ENCODE data around the gene DMBX1.
A peak's percentile ranks its signal among the peaks of the same experiment; 100 is the strongest.

Gene DMBX1

DNA sequence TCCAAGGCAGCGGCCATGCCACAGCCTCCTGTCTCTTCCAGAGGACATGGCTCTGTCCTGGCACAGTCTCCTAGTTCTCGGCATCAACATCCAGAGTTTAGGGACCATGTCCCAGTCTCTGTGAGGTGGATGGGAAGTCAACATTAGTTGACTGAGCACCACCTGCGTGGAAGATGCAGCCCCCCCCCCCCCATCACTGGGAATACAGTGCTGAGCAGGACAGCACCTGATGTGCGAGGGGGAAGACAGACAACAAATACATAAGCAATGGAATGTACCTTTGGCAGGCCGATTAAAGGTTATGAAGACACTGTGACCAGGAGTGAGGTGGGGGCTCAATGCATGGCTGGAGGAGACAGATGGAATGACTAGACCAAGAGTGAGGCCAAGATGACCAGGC, 35.2 kb downstream of the DMBX1 start:
- DNase-seq (ENCODE audit: low read depth in 2 of 2) = no peak
- H3K4me3 ChIP-seq (replicated peaks in 1 of 2; ENCODE audit: low read depth in 2 of 2, low read length in 2 of 2) = no peak overlapping the region
- TF ChIP-seq, protein P1, sequence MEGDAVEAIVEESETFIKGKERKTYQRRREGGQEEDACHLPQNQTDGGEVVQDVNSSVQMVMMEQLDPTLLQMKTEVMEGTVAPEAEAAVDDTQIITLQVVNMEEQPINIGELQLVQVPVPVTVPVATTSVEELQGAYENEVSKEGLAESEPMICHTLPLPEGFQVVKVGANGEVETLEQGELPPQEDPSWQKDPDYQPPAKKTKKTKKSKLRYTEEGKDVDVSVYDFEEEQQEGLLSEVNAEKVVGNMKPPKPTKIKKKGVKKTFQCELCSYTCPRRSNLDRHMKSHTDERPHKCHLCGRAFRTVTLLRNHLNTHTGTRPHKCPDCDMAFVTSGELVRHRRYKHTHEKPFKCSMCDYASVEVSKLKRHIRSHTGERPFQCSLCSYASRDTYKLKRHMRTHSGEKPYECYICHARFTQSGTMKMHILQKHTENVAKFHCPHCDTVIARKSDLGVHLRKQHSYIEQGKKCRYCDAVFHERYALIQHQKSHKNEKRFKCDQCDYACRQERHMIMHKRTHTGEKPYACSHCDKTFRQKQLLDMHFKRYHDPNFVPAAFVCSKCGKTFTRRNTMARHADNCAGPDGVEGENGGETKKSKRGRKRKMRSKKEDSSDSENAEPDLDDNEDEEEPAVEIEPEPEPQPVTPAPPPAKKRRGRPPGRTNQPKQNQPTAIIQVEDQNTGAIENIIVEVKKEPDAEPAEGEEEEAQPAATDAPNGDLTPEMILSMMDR (IDR thresholded peaks at IDR 0.05; ENCODE audit: low read depth, low read length) = no peak

DNA sequence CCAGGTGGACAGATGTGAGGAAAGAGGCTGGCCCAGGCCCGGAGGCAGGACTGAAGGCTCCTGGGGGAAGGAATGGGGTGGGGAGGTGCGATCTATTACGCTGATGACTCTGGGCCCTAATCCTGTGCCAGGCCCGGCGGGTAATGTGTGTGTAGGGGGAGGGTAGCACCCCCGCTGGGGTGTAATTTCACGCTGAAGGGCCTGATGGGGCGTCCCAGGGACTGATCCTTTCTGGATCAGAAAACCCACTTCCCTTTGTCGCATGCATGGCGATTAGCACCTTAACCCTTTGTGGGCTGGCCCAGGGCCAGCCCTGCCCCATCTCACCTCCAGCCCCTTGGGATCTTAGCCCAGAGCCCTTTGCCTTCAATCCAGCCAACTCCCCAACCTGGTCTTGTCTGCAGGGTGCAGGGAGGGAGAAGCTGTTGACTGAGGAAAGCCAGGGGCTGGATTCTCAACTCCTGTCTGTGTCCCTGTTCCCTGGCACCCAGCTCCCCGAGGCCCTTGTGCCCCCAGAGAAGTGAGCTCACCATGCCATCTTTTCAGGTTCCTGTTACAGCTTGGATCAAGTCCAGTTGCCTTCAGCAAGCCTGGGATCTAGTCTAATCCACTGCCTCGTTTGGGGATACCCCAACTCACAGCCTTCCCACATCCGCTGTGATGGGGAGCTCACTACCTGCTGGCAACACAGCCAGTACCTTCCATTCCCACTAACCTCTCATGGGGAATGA, 35.8 kb downstream of the DMBX1 start:
- DNase-seq (ENCODE audit: low read depth in 2 of 2) = no peak
- TF ChIP-seq, protein P1 (IDR thresholded peaks at IDR 0.05; ENCODE audit: low read depth, low read length) = no peak
- no peak overlapping the region for H3K4me3 ChIP-seq (replicated peaks in 1 of 2; ENCODE audit: low read depth in 2 of 2, low read length in 2 of 2)

DNA sequence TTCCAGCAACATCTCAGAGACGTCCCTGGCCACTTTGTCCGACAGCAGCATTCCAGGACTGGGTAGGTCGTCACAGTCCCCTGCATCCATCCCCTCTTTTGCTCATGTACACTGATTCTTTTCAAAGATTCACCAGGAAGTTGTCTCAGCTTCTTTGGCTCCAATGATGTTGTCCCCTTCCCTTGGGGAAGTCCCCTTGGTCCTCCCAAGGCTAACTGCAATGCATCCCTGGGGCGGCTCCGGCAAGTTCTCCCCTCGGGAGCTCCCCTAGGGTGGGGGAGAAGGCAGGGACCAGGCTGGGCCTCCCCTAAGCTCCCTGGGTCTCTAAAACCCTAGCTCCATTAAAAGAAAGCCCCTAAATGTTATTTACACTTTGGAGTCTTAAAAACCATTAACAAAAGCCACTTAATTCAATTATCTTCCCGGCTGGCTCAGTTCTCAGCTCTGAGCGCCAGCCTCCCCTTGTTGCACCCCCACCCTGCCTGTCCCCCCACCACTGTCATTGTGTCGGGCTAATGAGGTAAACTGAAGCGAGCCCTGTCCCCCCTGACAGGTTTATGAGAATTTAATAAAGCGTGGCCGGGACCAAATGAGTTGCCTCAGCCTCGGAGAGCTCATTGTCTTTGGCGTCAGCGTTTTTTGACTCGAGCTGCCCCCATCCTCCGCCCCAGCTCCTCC, 36.5 kb downstream of the DMBX1 start:
- DNase-seq (ENCODE audit: low read depth in 2 of 2) = no peak
- no peak overlapping the region for H3K4me3 ChIP-seq (replicated peaks in 1 of 2; ENCODE audit: low read depth in 2 of 2, low read length in 2 of 2)
- TF ChIP-seq, protein P1 (IDR thresholded peaks at IDR 0.05; ENCODE audit: low read depth, low read length) = no peak

- TF ChIP-seq, protein P1 (IDR thresholded peaks at IDR 0.05; ENCODE audit: low read depth, low read length) = no peak
- H3K4me3 ChIP-seq (replicated peaks in 1 of 2; ENCODE audit: low read depth in 2 of 2, low read length in 2 of 2) = no peak overlapping the region
- no peak for DNase-seq (ENCODE audit: low read depth in 2 of 2)
Measured at GRCh38 chr1:46526691-46527291, 37.2 kb downstream of the DMBX1 start.

DNA sequence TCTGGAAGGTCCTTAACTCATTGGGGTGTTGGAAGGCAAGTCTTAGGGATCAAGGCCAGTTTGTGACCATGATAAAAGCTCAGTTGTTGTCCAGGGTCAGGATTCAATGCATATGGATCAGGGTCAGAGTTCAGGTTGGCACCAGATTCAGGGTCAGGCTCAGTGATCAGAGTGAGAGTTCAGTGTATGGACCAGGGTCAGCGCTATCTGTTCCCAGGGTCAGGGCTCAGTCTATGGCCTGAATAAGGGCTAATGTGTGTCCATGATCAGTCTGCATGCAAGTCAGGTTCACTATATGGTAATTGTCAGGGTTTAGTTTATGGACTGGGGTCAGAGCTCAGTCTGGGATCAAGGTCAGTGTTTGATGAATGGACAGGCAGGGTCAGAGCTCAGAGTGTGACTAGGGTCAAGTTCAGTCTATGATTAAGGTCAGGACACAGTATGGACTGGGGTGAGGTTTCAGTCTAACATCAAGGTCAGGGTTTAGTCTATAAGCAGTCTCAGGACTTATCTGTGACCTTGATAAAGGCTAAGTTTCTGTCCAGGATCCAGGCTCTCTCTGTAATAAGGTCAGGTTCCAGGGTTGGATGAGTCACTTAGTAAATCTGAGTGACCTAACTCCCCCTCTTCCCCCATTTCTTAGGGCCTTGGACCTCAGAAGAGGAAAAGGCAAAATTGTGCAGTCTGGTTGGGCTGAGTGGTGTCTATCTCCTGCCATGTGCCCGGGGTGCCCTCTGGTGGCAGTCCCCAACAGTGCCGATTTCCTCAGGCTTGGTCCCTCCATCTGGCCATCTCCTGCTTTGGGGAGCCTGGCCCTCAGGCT, 38.0 kb downstream of the DMBX1 start:
- no peak overlapping the region for H3K4me3 ChIP-seq (replicated peaks in 1 of 2; ENCODE audit: low read depth in 2 of 2, low read length in 2 of 2)
- peak; percentile 80 to 83 for DNase-seq (ENCODE audit: low read depth in 2 of 2)
- TF ChIP-seq, protein P1 (IDR thresholded peaks at IDR 0.05; ENCODE audit: low read depth, low read length) = peak; percentile 96

- TF ChIP-seq, protein P1 (IDR thresholded peaks at IDR 0.05; ENCODE audit: low read depth, low read length) = no peak
- peak; percentile 31 to 47 for DNase-seq (ENCODE audit: low read depth in 2 of 2)
Measured at GRCh38 chr1:46528297-46528955, 38.8 kb downstream of the DMBX1 start.

More at GRCh38 chr1:46528297-46528955, 38.8 kb downstream of the DMBX1 start:
- no peak overlapping the region for H3K4me3 ChIP-seq (replicated peaks in 1 of 2; ENCODE audit: low read depth in 2 of 2, low read length in 2 of 2)
